ENCODE data around the gene TRIM47. TPM values are rescaled to one million over a fixed set of nuclear protein-coding genes. Genes with fewer than 3 reads are reported as not detected.
"Not testable (repeated sequence)": the region's sequence is repeated elsewhere in the genome, so short reads cannot be mapped to it uniquely, and the experiment has no call there.

TRIM47 gene
- total and polyA plus RNA-seq, 7 donors: 8.4 to 17.1 (median 10.9) TPM

DNA sequence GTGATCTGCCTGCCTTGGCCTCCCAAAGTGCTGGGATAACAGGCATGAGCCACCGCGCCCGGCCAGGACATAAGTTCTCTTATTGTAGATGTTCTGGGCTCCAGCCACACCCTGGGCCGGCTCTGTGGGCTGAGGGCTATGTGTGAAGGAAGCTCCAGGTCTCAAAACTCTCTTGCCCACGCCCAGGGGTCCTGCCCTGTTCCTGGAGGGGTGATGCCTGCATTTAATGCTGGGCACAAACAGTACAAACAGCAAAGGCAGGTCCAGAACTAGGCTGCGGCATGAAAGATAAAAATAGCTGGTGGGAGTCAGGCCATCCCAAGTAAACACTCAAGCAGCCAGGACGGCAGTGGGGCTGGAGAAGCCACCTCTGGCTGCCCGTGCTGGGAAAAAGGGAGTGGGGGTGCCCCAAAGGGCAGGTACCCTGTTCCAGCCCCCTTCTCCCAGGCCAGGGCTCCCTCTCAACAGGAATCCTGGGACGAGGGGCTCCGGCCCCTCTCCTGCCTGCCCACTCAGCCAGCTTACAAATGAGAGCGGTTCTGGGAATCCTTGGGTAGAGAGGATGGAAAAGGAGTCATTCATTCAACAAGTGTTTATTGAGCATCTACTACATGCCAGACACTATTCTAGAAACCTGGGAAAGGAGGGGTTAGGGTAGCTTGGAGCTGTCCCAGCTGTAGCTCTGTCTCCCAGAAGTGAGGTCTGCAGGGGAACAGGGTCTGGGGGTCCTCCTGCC is 4.6 kb downstream of the TRIM47 start:
- peaks cover 49% of the 10 kb centered on the region for H3K4me1 ChIP-seq
- 35 to 44% (median 41%) methylated on average over 11 of the region's 11 CpGs for WGBS, 3 donors
- intact Hi-C loops (cut with DNase I): no loop called here
- no peak for DNase-seq
- no peaks in the 10 kb centered on the region for H3K27me3 ChIP-seq (ENCODE audit: insufficient read depth in 3 of 3, low read length in 2 of 3)
- peaks cover 0 to 20% of the 10 kb centered on the region in 2 donors for H3K36me3 ChIP-seq (ENCODE audit: insufficient read depth in 1 of 2, low read depth in 1 of 2)
- no peak for TF ChIP-seq CTCF (IDR thresholded peaks at IDR 0.05)
- no peaks in the 10 kb centered on the region for H3K9me3 ChIP-seq
- no peak overlapping the region for H3K4me3 ChIP-seq
- ATAC-seq: peak in 1 of 4 donors; percentile 31
- H3K27ac ChIP-seq: peak overlapping the region; percentile 90

DNA sequence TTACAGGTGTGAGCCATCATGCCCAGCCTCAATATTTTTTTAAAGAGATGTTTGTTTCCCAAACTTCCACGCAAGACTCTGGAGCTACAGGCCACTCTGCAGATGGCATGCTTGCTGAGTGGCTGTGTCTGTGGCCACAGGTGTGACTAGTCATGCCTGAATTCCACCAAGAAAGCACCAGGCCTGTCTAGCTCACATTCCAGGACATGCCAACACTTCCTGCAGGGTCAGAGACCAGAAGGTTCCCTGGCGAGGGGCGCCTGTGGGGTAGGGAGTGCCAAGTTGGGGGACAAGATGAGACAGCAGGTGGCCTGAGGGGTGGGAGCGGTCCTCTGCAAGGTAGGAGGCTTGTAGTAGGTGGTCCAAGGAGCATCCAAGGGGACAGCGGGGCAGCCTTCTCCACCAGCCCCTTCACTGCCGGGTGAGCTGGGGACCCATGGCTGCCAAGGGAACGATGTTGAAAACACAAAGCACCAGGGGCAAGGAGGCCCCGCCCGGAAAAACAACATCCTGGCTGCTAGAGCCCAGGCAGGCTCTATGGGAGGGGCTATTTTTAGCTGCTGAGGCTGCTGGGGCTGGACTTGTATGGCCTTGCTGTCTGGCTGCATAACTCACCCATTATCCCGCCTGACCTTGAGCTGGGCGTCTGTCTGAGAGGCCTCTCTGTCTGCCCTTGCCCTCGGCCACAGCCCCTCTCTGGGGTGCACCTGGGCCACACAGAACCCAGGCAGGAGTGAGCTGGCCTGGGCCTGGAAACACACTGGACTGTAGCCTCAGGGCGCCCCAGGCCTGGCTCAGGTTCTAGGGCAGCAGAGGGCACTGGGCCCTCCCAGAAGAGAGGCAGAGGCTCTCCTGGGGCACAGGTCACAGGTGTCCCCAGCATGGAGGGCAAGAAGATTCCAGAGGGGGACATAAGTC is 5.7 kb downstream of the TRIM47 start:
- ATAC-seq (peak; percentile 53 to 73 (median 70)), DNase-seq (peak; percentile 81 to 89)
- Histone ChIP-seq H3K4me3 (no peak overlapping the region), H3K27me3 (ENCODE audit: insufficient read depth in 3 of 3, low read length in 2 of 3) (no peaks in the 10 kb centered on the region), H3K9me3 (no peaks in the 10 kb centered on the region), H3K4me1 (peaks cover 49% of the 10 kb centered on the region), H3K36me3 (ENCODE audit: insufficient read depth in 1 of 2, low read depth in 1 of 2) (peaks cover 0 to 20% of the 10 kb centered on the region in 2 donors), H3K27ac (peak overlapping the region; percentile 90)
- WGBS, 3 donors: 22 to 25% (median 23%) methylated on average over 13 of the region's 13 CpGs
- intact Hi-C loops (cut with DNase I): no loop called here
- TF ChIP-seq CTCF (IDR thresholded peaks at IDR 0.05): no peak

GRCh38 chr17:75870228-75870627 is 8.2 kb downstream of the TRIM47 start:
- H3K27ac ChIP-seq: peak overlapping the region; percentile 53
- intact Hi-C loops (cut with DNase I); H3K9me3 ChIP-seq; ATAC-seq; H3K4me3 ChIP-seq; H3K27me3 ChIP-seq (ENCODE audit: insufficient read depth in 3 of 3, low read length in 2 of 3); DNase-seq: not testable (repeated sequence)
- peaks cover 0 to 15% of the 10 kb centered on the region in 2 donors for H3K36me3 ChIP-seq (ENCODE audit: insufficient read depth in 1 of 2, low read depth in 1 of 2)
- peaks cover 31% of the 10 kb centered on the region for H3K4me1 ChIP-seq
- 67 to 73% (median 68%) methylated on average over 10 of the region's 10 CpGs for WGBS, 3 donors

GRCh38 chr17:75869282-75870141 is 8.9 kb downstream of the TRIM47 start:
- Histone ChIP-seq H3K9me3 (no peaks in the 10 kb centered on the region), H3K4me1 (peaks cover 27% of the 10 kb centered on the region), H3K27me3 (ENCODE audit: insufficient read depth in 3 of 3, low read length in 2 of 3) (no peaks in the 10 kb centered on the region), H3K36me3 (ENCODE audit: insufficient read depth in 1 of 2, low read depth in 1 of 2) (peaks cover 0 to 8% of the 10 kb centered on the region in 2 donors), H3K27ac (peak overlapping the region; percentile 53), H3K4me3 (no peak overlapping the region)
- ATAC-seq (peak in 1 of 4 donors; percentile 14), DNase-seq (peak; percentile 68 to 79)
- intact Hi-C loops (cut with DNase I): no loop called here
- 28 to 36% (median 36%) methylated on average over 23 of the region's 23 CpGs for WGBS, 3 donors
- TF ChIP-seq CTCF (IDR thresholded peaks at IDR 0.05): no peak

DNA sequence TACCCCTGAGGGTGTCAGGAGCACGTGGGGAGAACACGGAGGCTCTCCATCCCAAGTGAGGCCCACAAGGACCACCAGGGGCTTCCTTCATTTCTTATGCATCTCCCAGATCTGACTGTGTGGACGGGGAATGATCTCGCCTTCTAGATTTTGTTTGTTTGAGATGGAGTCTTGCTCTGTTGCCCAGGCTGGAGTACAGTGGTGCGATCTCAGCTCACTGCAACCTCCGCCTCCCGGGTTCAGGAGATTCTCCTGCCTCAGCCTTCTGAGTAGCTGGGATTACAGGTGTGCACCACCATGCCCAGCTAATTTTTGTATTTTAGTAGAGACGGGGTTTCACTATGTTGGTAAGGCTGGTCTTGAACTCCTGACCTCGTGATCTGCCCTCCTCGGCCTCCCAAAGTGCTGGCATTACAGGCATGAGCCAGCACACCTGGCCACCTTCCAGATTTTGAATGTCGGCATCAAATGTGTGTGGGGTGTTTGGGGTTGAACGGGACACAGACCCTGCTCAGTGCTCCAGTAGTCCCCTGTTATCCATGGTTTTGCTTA is 9.6 kb downstream of the TRIM47 start:
- H3K9me3 ChIP-seq; H3K27me3 ChIP-seq (ENCODE audit: insufficient read depth in 3 of 3, low read length in 2 of 3); DNase-seq; intact Hi-C loops (cut with DNase I); H3K36me3 ChIP-seq (ENCODE audit: insufficient read depth in 1 of 2, low read depth in 1 of 2); H3K4me3 ChIP-seq; ATAC-seq: not testable (repeated sequence)
- Histone ChIP-seq H3K27ac (peak overlapping the region; percentile 53), H3K4me1 (peaks cover 25% of the 10 kb centered on the region)
- WGBS, 3 donors: 75 to 80% (median 77%) methylated on average over 12 of the region's 12 CpGs

- H3K4me3 ChIP-seq; H3K4me1 ChIP-seq; H3K27me3 ChIP-seq (ENCODE audit: insufficient read depth in 3 of 3, low read length in 2 of 3); intact Hi-C loops (cut with DNase I); ATAC-seq; H3K27ac ChIP-seq; H3K9me3 ChIP-seq; H3K36me3 ChIP-seq (ENCODE audit: insufficient read depth in 1 of 2, low read depth in 1 of 2); DNase-seq: not testable (repeated sequence)
- WGBS, 3 donors: 81 to 83% (median 82%) methylated on average over 14 to 17 of the region's 17 CpGs
Observed at GRCh38 chr17:75865404-75866188, 12.8 kb downstream of the TRIM47 start.

GRCh38 chr17:75864887-75865286 is 13.5 kb downstream of the TRIM47 start:
- H3K9me3 ChIP-seq; H3K4me1 ChIP-seq; H3K36me3 ChIP-seq (ENCODE audit: insufficient read depth in 1 of 2, low read depth in 1 of 2); H3K4me3 ChIP-seq; H3K27ac ChIP-seq; H3K27me3 ChIP-seq (ENCODE audit: insufficient read depth in 3 of 3, low read length in 2 of 3); ATAC-seq; intact Hi-C loops (cut with DNase I); DNase-seq: not testable (repeated sequence)
- WGBS, 3 donors: 79 to 90% (median 82%) methylated on average over 4 of the region's 4 CpGs
